ENCODE results near the gene TMEM205. TPM values are rescaled to one million over a fixed set of nuclear protein-coding genes. Genes with fewer than 3 reads are reported as not detected.

The TMEM205 gene
- total RNA-seq, 2 experiments from 2014 or later, result 8.8 to 10.4 TPM

DNA sequence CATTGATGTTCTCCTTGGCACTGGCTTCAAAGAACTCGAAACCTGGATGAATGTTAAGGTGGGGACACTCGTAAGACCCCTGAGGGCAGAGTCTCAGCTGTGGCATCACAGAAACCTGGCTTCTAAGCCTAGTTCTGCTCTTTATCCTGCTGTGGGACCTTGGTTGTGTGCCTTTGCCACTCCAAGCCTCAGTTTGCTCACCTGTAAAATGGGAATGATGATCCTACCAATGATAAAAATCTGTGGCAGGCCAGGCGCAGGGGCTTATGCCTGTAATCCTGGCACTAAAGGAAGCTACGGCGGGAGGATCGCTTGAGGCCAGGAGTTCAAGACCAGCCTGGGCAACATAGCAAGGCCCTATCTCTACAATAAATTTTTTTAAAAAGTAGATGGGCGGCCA, 20.5 kb downstream of the TMEM205 start:
- peaks cover 2% of the 10 kb centered on the region for H3K36me3 ChIP-seq (ENCODE audit: insufficient read depth, low read length)

DNA sequence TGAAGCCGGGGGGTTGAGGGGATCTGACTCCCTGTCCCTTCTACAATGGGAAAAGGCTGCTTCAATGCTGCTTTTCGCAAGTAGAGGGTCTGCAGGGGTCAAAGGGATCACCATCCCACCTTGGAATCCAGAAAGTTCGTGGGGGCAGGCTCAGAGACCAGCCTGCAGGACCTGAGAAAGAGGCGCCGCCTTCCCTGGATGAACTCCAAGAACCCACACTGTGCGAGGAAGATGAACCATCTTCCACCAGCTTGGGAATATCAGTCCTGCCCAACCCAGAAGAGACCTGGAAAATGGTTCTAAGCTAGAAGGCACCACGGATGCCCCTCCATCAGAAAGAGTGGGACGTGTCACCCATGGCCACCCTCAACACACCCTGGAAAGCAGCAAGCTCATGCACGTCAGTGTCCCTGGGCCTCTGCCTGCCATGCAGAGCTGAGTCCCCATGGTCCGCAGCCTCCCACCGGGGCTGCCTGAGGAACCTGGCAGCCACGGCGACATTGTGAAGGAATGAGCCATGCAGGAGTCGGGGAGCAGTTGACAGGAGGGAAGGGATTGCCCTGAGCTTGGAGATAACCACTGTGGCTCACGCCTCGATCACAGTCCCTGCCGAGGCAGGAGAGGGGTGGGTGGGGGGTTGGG, 21.2 kb downstream of the TMEM205 start:
- Mint-ChIP-seq H3K4me1 (ENCODE audit: low read depth) (peaks cover 13% of the 10 kb centered on the region), H3K9me3 (no peaks in the 10 kb centered on the region), H3K27ac (no peak overlapping the region), H3K36me3 (ENCODE audit: low read depth) (peaks cover 4% of the 10 kb centered on the region), H3K4me3 (no peak overlapping the region), H3K27me3 (peaks cover 5% of the 10 kb centered on the region)
- H3K27me3 ChIP-seq (ENCODE audit: control insufficient read depth in 1 of 2, insufficient read depth in 2 of 2, low read length in 2 of 2), result peaks cover 0 to 2% of the 10 kb centered on the region in 2 experiments
- intact Hi-C loops (cut with DNase I, micrococcal nuclease), result no loop called here
- POLR2A ChIA-PET, result interaction anchor here (2.3 kb wide), 1 partner anchor 14 kb away, joined by 8 read pairs; the partner anchor contains the start of gene RAB3D
- TF ChIP-seq, protein P1, sequence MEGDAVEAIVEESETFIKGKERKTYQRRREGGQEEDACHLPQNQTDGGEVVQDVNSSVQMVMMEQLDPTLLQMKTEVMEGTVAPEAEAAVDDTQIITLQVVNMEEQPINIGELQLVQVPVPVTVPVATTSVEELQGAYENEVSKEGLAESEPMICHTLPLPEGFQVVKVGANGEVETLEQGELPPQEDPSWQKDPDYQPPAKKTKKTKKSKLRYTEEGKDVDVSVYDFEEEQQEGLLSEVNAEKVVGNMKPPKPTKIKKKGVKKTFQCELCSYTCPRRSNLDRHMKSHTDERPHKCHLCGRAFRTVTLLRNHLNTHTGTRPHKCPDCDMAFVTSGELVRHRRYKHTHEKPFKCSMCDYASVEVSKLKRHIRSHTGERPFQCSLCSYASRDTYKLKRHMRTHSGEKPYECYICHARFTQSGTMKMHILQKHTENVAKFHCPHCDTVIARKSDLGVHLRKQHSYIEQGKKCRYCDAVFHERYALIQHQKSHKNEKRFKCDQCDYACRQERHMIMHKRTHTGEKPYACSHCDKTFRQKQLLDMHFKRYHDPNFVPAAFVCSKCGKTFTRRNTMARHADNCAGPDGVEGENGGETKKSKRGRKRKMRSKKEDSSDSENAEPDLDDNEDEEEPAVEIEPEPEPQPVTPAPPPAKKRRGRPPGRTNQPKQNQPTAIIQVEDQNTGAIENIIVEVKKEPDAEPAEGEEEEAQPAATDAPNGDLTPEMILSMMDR (IDR thresholded peaks at IDR 0.05), result no peak
- H3K4me3 ChIP-seq (ENCODE audit: low read length), result no peak overlapping the region
- H3K4me1 ChIP-seq (ENCODE audit: insufficient read depth, low read length), result peaks cover 18% of the 10 kb centered on the region
- no peaks in the 10 kb centered on the region for H3K36me3 ChIP-seq (ENCODE audit: insufficient read depth, low read length)
- no peak overlapping the region for H3K27ac ChIP-seq (ENCODE audit: low read depth in 1 of 2, low read length in 2 of 2)
- CTCF ChIA-PET, result interaction anchor here (1.2 kb wide), 1 partner anchor 31 kb away, joined by 3 read pairs; no protein-coding TSS in a partner anchor
- DNase-seq (no peak), ATAC-seq (ENCODE audit: poor library complexity) (no peak)
- no peaks in the 10 kb centered on the region for H3K9me3 ChIP-seq (ENCODE audit: control insufficient read depth in 1 of 2, insufficient read depth in 1 of 2, low read length in 2 of 2)

More for the DNA sequence above, 20.5 kb downstream of the TMEM205 start:
- H3K27me3 Mint-ChIP-seq, result peaks cover 3% of the 10 kb centered on the region
- no peak overlapping the region for H3K27ac ChIP-seq (ENCODE audit: low read depth in 1 of 2, low read length in 2 of 2)
- ATAC-seq (ENCODE audit: poor library complexity), result no peak
- ChIA-PET CTCF (interaction anchor here (1.2 kb wide), 1 partner anchor 32 kb away, joined by 3 read pairs; no protein-coding TSS in a partner anchor), POLR2A (no interaction called here)
- intact Hi-C loops (cut with DNase I, micrococcal nuclease), result no loop called here
- H3K9me3 Mint-ChIP-seq, result no peaks in the 10 kb centered on the region
- H3K4me3 ChIP-seq (ENCODE audit: low read length), result no peak overlapping the region
- no peaks in the 10 kb centered on the region for H3K9me3 ChIP-seq (ENCODE audit: control insufficient read depth in 1 of 2, insufficient read depth in 1 of 2, low read length in 2 of 2)
- peaks cover 18% of the 10 kb centered on the region for H3K4me1 ChIP-seq (ENCODE audit: insufficient read depth, low read length)
- TF ChIP-seq, protein P1 (IDR thresholded peaks at IDR 0.05), result no peak
- no peak overlapping the region for H3K27ac Mint-ChIP-seq
- peaks cover 13% of the 10 kb centered on the region for H3K4me1 Mint-ChIP-seq (ENCODE audit: low read depth)
- H3K27me3 ChIP-seq (ENCODE audit: control insufficient read depth in 1 of 2, insufficient read depth in 2 of 2, low read length in 2 of 2), result no peaks in the 10 kb centered on the region
- DNase-seq, result no peak
- H3K4me3 Mint-ChIP-seq, result no peak overlapping the region
- peaks cover 4% of the 10 kb centered on the region for H3K36me3 Mint-ChIP-seq (ENCODE audit: low read depth)

DNA sequence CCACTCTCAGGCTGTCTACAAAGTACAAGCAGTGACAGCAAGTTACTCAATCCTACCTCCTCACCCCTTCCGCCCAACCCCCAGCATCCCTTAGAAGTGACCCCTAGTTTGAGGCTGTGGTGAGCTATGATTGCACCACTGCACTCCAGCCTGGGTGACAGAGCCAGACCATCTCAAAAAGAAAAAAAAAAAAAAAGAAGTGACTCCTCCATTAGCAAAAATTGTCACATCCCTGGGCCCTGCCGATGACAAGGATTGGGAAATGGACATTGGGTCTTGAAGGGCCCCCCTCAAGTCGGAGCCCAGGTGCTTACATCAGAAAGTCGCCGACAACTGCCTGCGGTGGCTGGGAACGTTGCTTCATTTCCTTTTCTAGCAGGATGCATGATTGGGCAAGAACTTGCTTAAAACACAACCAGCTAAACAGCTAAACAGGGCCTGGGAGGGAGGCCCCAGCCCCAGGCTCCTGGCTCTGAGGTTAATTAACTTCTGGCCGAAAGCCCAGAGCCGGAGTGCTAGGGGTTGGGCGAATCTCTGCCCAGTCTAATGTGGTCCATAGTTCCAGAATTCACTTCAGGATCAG, 21.9 kb downstream of the TMEM205 start:
- POLR2A ChIA-PET, result interaction anchor here (0.7 to 2.3 kb wide), 2 partner anchors 15 to 57 kb away, joined by 3 to 8 read pairs; partner anchors contain the start of gene RAB3D
- Mint-ChIP-seq H3K27ac (no peak overlapping the region), H3K36me3 (ENCODE audit: low read depth) (peaks cover 4% of the 10 kb centered on the region), H3K4me1 (ENCODE audit: low read depth) (peaks cover 13% of the 10 kb centered on the region), H3K4me3 (no peak overlapping the region), H3K9me3 (no peaks in the 10 kb centered on the region), H3K27me3 (peaks cover 5% of the 10 kb centered on the region)
- no peaks in the 10 kb centered on the region for H3K36me3 ChIP-seq (ENCODE audit: insufficient read depth, low read length)
- TF ChIP-seq, protein P1 (IDR thresholded peaks at IDR 0.05), result no peak
- no peaks in the 10 kb centered on the region for H3K9me3 ChIP-seq (ENCODE audit: control insufficient read depth in 1 of 2, insufficient read depth in 1 of 2, low read length in 2 of 2)
- CTCF ChIA-PET, result no interaction called here
- H3K27ac ChIP-seq (ENCODE audit: low read depth in 1 of 2, low read length in 2 of 2), result no peak overlapping the region
- DNase-seq (peak in 7 of 14 experiments; percentile 7 to 71 (median 40)), ATAC-seq (ENCODE audit: poor library complexity) (peak; percentile 54)
- intact Hi-C loops (cut with DNase I, micrococcal nuclease), result no loop called here
- H3K27me3 ChIP-seq (ENCODE audit: control insufficient read depth in 1 of 2, insufficient read depth in 2 of 2, low read length in 2 of 2), result peaks cover 0 to 2% of the 10 kb centered on the region in 2 experiments
- peaks cover 18% of the 10 kb centered on the region for H3K4me1 ChIP-seq (ENCODE audit: insufficient read depth, low read length)
- no peak overlapping the region for H3K4me3 ChIP-seq (ENCODE audit: low read length)

Measured in CD4-positive, alpha-beta T cell (primary cell).